Suprapubic skin (tissue), 4 donors: ENCODE data around the gene STARD13. TPM values are rescaled to one million over a fixed set of nuclear protein-coding genes. Genes with fewer than 3 reads are reported as not detected.

Source experiments
- DNase-seq, 2 donors: peaks; one replicate each; pipeline ENCODE4 v3.0.0-alpha.2; 2019; ENCODE audit warnings: low spot score in 2 of 2
- H3K27ac ChIP-seq: fragments of 200-600 bp; sonication (generic); one replicate; pipeline ENCODE4 v1.5.1; 2019
- H3K27me3 ChIP-seq: fragments of 200-600 bp; sonication (generic); one replicate; pipeline ENCODE4 v1.5.1; 2019
- H3K36me3 ChIP-seq: fragments of 200-600 bp; sonication (generic); one replicate; pipeline ENCODE4 v1.5.1; 2019
- H3K4me1 ChIP-seq: fragments of 200-600 bp; sonication (generic); one replicate; pipeline ENCODE4 v1.5.1; 2019
- H3K4me3 ChIP-seq: fragments of 200-600 bp; sonication (generic); one replicate; pipeline ENCODE4 v1.5.1; 2019; ENCODE audit warnings: mild to moderate bottlenecking
- H3K9me3 ChIP-seq: fragments of 200-600 bp; sonication (generic); one replicate; pipeline ENCODE4 v1.5.1; 2019
- EP300 ChIP-seq: sonication (generic); formaldehyde crosslinking; IDR thresholded peaks from one replicate; pipeline ENCODE4 v1.6.1; 2017; ENCODE audit warnings: antibody characterized with exemption
- POLR2A ChIP-seq, 2 donors: fragments of 450-650 bp; IDR thresholded peaks; one replicate each; pipeline ENCODE4 v1.6.1; 2017; ENCODE audit warnings: antibody characterized with exemption in 2 of 2, mild to moderate bottlenecking in 2 of 2, moderate library complexity in 2 of 2
- POLR2AphosphoS5 ChIP-seq, 3 donors: sonication (generic); formaldehyde crosslinking; IDR thresholded peaks; one replicate each; pipeline ENCODE4 v1.6.1; 2017; ENCODE audit warnings: antibody characterized with exemption in 3 of 3
- WGBS: methylation state at CpG from one replicate; pipeline ENCODE4 v1.1.5; 2018; 5-methylcytosine and 5-hydroxymethylcytosine counted together
- total RNA-seq, 4 donors: library from RNA; depleted of rRNA; stranded (reverse); fragments of >200 nt; gene quantifications; one replicate each; pipeline ENCODE4 v1.1.0, GENCODE V29; 2016
- TF ChIP-seq, protein P1 (sequence below), 2 donors: fragments of 200-600 bp in 1 of 2; fragments of 450-650 bp in 1 of 2; sonication (generic) in 1 of 2; IDR thresholded peaks; one replicate each; pipeline ENCODE4 v1.5.1; 2016 to 2019; ENCODE audit warnings: antibody characterized with exemption in 2 of 2, mild to moderate bottlenecking in 1 of 2, moderate library complexity in 1 of 2

The STARD13 gene
- total RNA-seq, 4 donors from 2014 or later: 7.9 to 31.4 (median 15.9) TPM

DNA sequence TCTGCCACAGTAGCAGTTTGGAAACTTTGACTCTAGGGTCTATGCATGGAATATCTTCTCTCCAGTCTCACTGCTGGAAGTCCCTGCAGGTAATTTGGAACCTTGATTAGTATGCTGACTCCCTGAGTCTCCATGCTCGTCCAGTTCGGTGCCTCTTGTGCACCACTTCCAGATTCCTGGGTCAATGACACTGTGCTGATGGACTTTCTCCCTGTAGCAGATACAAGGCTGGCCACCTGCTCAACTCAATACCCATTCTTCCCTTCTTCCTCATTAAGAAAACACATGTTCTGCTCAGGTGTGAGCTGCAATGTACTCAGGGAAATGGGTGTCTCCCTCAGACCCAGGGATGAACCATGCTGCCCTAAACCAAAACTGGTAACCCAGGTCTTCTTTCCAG is 170.3 kb downstream of the STARD13 start:
- Histone ChIP-seq H3K9me3 (no peaks in the 10 kb centered on the region), H3K27ac (no peak overlapping the region), H3K36me3 (peaks cover 31% of the 10 kb centered on the region), H3K4me3 (no peak overlapping the region), H3K27me3 (no peaks in the 10 kb centered on the region), H3K4me1 (peaks cover 44% of the 10 kb centered on the region)
- WGBS: 96% methylated on average over 2 of the region's 2 CpGs
- no peak for DNase-seq
- TF ChIP-seq POLR2A (IDR thresholded peaks at IDR 0.05) (no peak), EP300 (no peak), POLR2AphosphoS5 (IDR thresholded peaks at IDR 0.05) (no peak)

DNA sequence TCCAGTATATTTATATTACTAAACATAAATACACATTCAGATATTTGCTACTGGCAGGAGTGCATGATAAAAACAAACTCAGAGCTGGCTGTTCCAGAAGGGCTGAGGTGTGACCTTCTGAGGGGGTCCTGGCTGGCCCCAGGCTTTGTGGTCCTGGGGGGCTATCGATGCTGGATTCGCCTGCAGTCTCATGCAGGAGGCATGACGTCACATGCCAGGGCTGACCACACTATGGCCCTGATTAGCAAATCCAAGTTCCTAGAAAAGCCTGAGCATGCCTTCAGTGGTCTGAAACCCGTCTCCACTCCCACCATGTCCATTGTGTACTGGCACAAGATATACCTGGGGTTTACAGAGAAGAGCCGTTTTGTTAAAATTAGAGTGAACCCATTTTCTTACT is 171.4 kb downstream of the STARD13 start:
- DNase-seq: no peak
- H3K9me3 ChIP-seq: no peaks in the 10 kb centered on the region
- no peak overlapping the region for H3K4me3 ChIP-seq
- H3K36me3 ChIP-seq: peaks cover 36% of the 10 kb centered on the region
- TF ChIP-seq EP300 (no peak), POLR2A (IDR thresholded peaks at IDR 0.05) (no peak), POLR2AphosphoS5 (IDR thresholded peaks at IDR 0.05) (no peak)
- TF ChIP-seq, protein P1, sequence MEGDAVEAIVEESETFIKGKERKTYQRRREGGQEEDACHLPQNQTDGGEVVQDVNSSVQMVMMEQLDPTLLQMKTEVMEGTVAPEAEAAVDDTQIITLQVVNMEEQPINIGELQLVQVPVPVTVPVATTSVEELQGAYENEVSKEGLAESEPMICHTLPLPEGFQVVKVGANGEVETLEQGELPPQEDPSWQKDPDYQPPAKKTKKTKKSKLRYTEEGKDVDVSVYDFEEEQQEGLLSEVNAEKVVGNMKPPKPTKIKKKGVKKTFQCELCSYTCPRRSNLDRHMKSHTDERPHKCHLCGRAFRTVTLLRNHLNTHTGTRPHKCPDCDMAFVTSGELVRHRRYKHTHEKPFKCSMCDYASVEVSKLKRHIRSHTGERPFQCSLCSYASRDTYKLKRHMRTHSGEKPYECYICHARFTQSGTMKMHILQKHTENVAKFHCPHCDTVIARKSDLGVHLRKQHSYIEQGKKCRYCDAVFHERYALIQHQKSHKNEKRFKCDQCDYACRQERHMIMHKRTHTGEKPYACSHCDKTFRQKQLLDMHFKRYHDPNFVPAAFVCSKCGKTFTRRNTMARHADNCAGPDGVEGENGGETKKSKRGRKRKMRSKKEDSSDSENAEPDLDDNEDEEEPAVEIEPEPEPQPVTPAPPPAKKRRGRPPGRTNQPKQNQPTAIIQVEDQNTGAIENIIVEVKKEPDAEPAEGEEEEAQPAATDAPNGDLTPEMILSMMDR (IDR thresholded peaks at IDR 0.05): no peak
- H3K4me1 ChIP-seq: peaks cover 46% of the 10 kb centered on the region
- WGBS: 89% methylated on average over 5 of the region's 5 CpGs
- no peaks in the 10 kb centered on the region for H3K27me3 ChIP-seq
- no peak overlapping the region for H3K27ac ChIP-seq

DNA sequence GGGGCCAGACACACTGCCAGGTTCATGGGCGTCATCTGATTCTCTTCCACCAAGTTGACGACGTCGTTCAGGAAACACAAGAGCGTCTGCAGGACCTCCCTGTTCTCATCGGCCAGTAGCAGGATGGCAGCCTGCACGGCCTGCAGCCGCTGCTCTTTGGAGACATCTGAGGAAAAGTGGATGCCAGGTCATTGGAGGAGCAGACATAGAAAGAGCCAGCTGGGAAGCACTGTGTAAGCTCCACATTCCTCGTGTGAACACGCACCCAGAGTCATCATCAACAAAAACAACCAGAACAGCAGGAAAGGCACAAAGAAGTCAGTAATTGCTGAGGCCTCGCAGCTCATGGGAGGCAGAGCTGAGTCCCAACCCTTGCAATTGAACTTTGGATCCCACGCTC is 172.8 kb downstream of the STARD13 start:
- peaks cover 49% of the 10 kb centered on the region for H3K4me1 ChIP-seq
- H3K27ac ChIP-seq: peak overlapping the region; percentile 36

DNA sequence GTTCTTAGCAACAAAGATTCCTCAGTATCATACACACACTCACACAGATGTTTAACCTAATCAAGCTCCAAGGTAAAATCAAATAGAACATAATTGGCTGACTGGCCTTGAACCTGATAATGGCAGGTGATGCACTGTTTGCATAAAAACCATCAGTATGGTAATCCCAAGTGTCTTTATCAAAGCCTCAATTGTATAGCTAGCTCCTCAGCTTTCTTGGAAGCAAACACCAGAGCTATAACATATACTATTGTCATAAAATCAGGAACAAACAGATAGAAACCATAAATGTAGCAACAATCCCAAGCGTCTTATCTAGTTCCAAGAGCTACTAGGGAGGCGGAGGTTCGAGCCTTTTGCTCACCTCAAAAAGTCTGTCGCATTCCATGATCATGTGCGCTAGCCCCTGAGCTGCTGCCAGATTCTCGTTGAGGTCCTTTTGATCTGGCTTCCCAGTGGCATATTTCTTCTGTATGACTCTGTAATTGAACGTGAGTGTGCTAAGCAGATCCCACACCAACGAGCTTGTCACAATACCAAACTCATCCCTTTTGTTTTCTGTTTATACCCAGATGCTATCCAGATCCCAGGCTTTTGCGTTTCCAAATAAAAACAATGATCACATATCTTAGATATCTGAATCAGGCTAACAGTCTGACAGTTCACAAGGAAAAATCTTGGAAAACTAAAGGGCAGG is 174.0 kb downstream of the STARD13 start:
- H3K36me3 ChIP-seq: peaks cover 49% of the 10 kb centered on the region
- peaks cover 49% of the 10 kb centered on the region for H3K4me1 ChIP-seq
- H3K27me3 ChIP-seq: no peaks in the 10 kb centered on the region
- TF ChIP-seq, protein P1 (IDR thresholded peaks at IDR 0.05): no peak
- TF ChIP-seq POLR2A (IDR thresholded peaks at IDR 0.05): no peak
- TF ChIP-seq POLR2AphosphoS5 (IDR thresholded peaks at IDR 0.05): peak in 2 of 3 donors; percentile 49 to 60
- no peak for TF ChIP-seq EP300
- no peaks in the 10 kb centered on the region for H3K9me3 ChIP-seq
- H3K4me3 ChIP-seq: no peak overlapping the region
- 61% methylated on average over 9 of the region's 9 CpGs for WGBS
- DNase-seq: no peak
- peak overlapping the region; percentile 50 for H3K27ac ChIP-seq

More for the DNA sequence above, 172.8 kb downstream of the STARD13 start:
- Histone ChIP-seq H3K4me3 (no peak overlapping the region), H3K9me3 (no peaks in the 10 kb centered on the region), H3K36me3 (peaks cover 44% of the 10 kb centered on the region), H3K27me3 (no peaks in the 10 kb centered on the region)
- DNase-seq: no peak
- WGBS: 82% methylated on average over 12 of the region's 12 CpGs
- TF ChIP-seq, protein P1 (IDR thresholded peaks at IDR 0.05): no peak
- TF ChIP-seq EP300: no peak
- no peak for TF ChIP-seq POLR2A (IDR thresholded peaks at IDR 0.05)
- no peak for TF ChIP-seq POLR2AphosphoS5 (IDR thresholded peaks at IDR 0.05)

DNA sequence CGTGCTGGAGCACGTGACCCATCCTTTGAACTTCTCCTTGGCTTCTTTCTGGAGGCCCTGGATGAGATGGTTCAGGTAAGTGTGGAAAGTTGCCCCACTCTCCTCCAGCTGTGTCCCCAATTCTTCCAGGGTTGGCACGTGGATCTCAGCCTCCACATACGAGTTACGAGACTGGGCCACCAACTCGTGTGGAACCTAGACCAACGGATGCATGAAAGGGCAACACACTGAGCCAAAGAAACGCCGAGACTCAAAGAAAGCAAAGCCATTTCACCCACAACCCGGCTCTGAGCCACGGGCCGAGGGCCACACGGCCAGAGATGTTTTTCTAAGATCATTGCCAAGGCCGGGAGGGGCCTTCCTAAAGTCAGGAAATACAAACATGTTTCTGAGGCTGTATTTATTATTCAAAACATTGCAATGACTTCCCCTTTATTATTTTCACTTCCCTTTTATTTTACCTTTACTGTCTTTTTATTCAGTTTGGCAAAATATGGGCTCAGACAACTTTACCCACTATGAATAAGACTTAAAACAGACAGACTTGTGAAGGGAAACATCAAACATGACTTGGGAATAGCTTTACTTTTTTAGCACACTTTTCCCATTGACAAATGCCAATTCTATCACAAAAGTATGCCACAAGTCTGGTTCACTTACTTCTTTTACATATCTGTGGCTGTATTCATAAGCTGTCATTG is 174.7 kb downstream of the STARD13 start:
- 60% methylated on average over 14 of the region's 14 CpGs for WGBS
- peaks cover 49% of the 10 kb centered on the region for H3K4me1 ChIP-seq
- H3K27me3 ChIP-seq: no peaks in the 10 kb centered on the region
- TF ChIP-seq POLR2A (IDR thresholded peaks at IDR 0.05): no peak
- TF ChIP-seq, protein P1 (IDR thresholded peaks at IDR 0.05): no peak
- TF ChIP-seq POLR2AphosphoS5 (IDR thresholded peaks at IDR 0.05): no peak
- no peak for TF ChIP-seq EP300
- peaks cover 52% of the 10 kb centered on the region for H3K36me3 ChIP-seq
- no peak overlapping the region for H3K4me3 ChIP-seq
- peak overlapping the region; percentile 50 for H3K27ac ChIP-seq
- peak in 1 of 2 donors; percentile 75 for DNase-seq
- no peaks in the 10 kb centered on the region for H3K9me3 ChIP-seq
